Putamen (tissue), 1 donor: ENCODE measurements around the gene RREB1.

Experiments used
- DNase-seq: peaks from one replicate; pipeline ENCODE4 v3.0.0-alpha.2; 2016; ENCODE audit warnings: low spot score

The RREB1 gene

GRCh38 chr6:7195339-7196018 lies 87.7 kb downstream of the RREB1 start:
- no peak for DNase-seq

GRCh38 chr6:7196019-7196402 lies 88.2 kb downstream of the RREB1 start:
- DNase-seq, result no peak

- DNase-seq, result no peak
Observed at GRCh38 chr6:7196685-7197283, 89.0 kb downstream of the RREB1 start.

GRCh38 chr6:7197747-7198146 lies 90.0 kb downstream of the RREB1 start:
- no peak for DNase-seq

GRCh38 chr6:7198833-7199800 lies 91.4 kb downstream of the RREB1 start:
- no peak for DNase-seq

GRCh38 chr6:7200598-7201443 lies 93.1 kb downstream of the RREB1 start:
- no peak for DNase-seq

- no peak for DNase-seq
Observed at GRCh38 chr6:7201444-7201731, 93.6 kb downstream of the RREB1 start.

GRCh38 chr6:7201732-7202541 lies 94.2 kb downstream of the RREB1 start:
- peak; percentile 55 for DNase-seq

- no peak for DNase-seq
Observed at GRCh38 chr6:7202950-7203349, 95.2 kb downstream of the RREB1 start.

GRCh38 chr6:7203939-7204338 lies 96.2 kb downstream of the RREB1 start:
- DNase-seq, result no peak

- DNase-seq, result no peak
Observed at GRCh38 chr6:7204726-7205125, 97.0 kb downstream of the RREB1 start.

GRCh38 chr6:7207720-7208119 lies 100.0 kb downstream of the RREB1 start:
- no peak for DNase-seq

- DNase-seq, result peak; percentile 27
Observed at GRCh38 chr6:7213416-7213815, 105.7 kb downstream of the RREB1 start.

GRCh38 chr6:7214468-7214867 lies 106.7 kb downstream of the RREB1 start:
- no peak for DNase-seq

GRCh38 chr6:7215131-7215530 lies 107.4 kb downstream of the RREB1 start:
- DNase-seq, result no peak

GRCh38 chr6:7215798-7216231 lies 108.1 kb downstream of the RREB1 start:
- no peak for DNase-seq

GRCh38 chr6:7216941-7217621 lies 109.3 kb downstream of the RREB1 start:
- DNase-seq, result no peak

- no peak for DNase-seq
Observed at GRCh38 chr6:7218406-7218988, 110.7 kb downstream of the RREB1 start.

- DNase-seq, result no peak
Observed at GRCh38 chr6:7219310-7219709, 111.5 kb downstream of the RREB1 start.

GRCh38 chr6:7222197-7222596 lies 114.4 kb downstream of the RREB1 start:
- no peak for DNase-seq
